ACC112 (cell line): ENCODE data around the gene RAB33A.

Experiments used
- H2AFZ ChIP-seq: fragments of 200-600 bp; sonication (generic); one replicate; pipeline ENCODE4 v1.6.0; 2017; ENCODE audit warnings: antibody characterized with exemption, low read length; ENCODE audit not compliant: unreplicated experiment
- H3K27ac ChIP-seq: fragments of 200-600 bp; sonication (generic); 2 replicates; pipeline ENCODE4 v1.5.1; 2014; ENCODE audit warnings: low read depth, mild to moderate bottlenecking, antibody characterized with exemption, low read length, moderate library complexity
- H3K27me3 ChIP-seq: fragments of 200-600 bp; sonication (generic); 2 replicates; pipeline ENCODE4 v1.6.1; 2014; ENCODE audit warnings: mild to moderate bottlenecking, antibody characterized with exemption, low read length, moderate library complexity, mixed read lengths; ENCODE audit not compliant: insufficient read depth
- H3K36me3 ChIP-seq: fragments of 200-600 bp; sonication (generic); 2 replicates; pipeline ENCODE4 v1.6.1; 2016; ENCODE audit warnings: mild to moderate bottlenecking, antibody characterized with exemption, low read length, moderate library complexity, mixed read lengths; ENCODE audit not compliant: insufficient read depth
- H3K4me1 ChIP-seq: fragments of 200-600 bp; sonication (generic); one replicate; pipeline ENCODE4 v1.6.1; 2016; ENCODE audit warnings: low read length, mixed read lengths; ENCODE audit not compliant: insufficient read depth, unreplicated experiment, control insufficient read depth
- H3K4me3 ChIP-seq: fragments of 200-600 bp; sonication (generic); 2 replicates; pipeline ENCODE4 v1.5.1; 2014; ENCODE audit warnings: mild to moderate bottlenecking, low read depth, low read length
- H3K79me2 ChIP-seq: fragments of 200-600 bp; sonication (generic); one replicate; pipeline ENCODE4 v1.6.0; 2016; ENCODE audit warnings: low read length; ENCODE audit not compliant: control insufficient read depth, unreplicated experiment, insufficient read depth

Gene RAB33A

GRCh38 chrX:130172127-130172845, 524 bp downstream of the RAB33A start:
- Histone ChIP-seq H2AFZ (peak overlapping the region; percentile 51), H3K4me1 (peaks cover 23% of the 10 kb centered on the region), H3K36me3 (no peaks in the 10 kb centered on the region), H3K27me3 (no peaks in the 10 kb centered on the region), H3K27ac (no peak overlapping the region), H3K4me3 (peak overlapping the region; percentile 71), H3K79me2 (no peaks in the 10 kb centered on the region)

DNA sequence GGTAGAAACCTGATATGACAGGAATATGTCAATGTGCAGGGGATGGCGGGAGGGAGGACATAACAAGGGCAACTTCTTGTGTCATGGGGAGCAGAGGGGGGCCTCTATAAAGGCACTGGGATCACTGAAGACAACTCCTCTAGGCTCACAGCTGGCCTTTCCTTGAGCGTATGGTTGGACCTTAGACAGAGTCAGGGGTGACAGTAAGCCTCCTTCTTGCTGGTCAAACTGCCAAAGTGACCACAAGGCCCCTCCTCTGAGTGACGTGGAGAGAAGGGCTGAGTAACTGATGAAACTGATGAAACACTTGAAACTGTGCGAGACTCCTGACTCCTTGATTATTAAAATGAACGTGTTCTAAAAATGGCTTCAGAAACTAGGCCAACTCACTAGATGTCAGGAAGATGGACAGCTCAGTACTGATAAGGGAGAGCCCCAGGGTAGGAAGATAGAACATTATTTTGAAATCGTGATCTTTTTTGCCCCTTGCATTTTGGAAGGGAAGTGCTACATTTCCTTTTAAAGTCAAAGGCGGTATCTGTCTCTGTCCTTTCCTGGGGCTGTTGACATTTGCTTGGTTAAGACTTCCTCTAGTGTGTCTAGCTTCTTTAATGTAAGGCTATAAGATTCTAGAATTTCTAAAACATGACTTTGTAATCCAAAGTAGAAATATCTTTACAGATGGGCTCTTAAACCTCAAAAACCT, 1.6 kb downstream of the RAB33A start:
- peak overlapping the region; percentile 53 for H3K4me3 ChIP-seq

GRCh38 chrX:130174045-130174704, 2.4 kb downstream of the RAB33A start:
- peaks cover 23% of the 10 kb centered on the region for H3K4me1 ChIP-seq
- no peaks in the 10 kb centered on the region for H3K36me3 ChIP-seq
- H2AFZ ChIP-seq = peak overlapping the region; percentile 68
- H3K4me3 ChIP-seq = no peak overlapping the region
- peak overlapping the region; percentile 94 for H3K27ac ChIP-seq
- no peaks in the 10 kb centered on the region for H3K27me3 ChIP-seq
- no peaks in the 10 kb centered on the region for H3K79me2 ChIP-seq

More for the DNA sequence above, 1.6 kb downstream of the RAB33A start:
- peaks cover 23% of the 10 kb centered on the region for H3K4me1 ChIP-seq
- peak overlapping the region; percentile 94 for H3K27ac ChIP-seq
- H2AFZ ChIP-seq = peak overlapping the region; percentile 95
- H3K36me3 ChIP-seq = no peaks in the 10 kb centered on the region
- no peaks in the 10 kb centered on the region for H3K27me3 ChIP-seq
- no peaks in the 10 kb centered on the region for H3K79me2 ChIP-seq

DNA sequence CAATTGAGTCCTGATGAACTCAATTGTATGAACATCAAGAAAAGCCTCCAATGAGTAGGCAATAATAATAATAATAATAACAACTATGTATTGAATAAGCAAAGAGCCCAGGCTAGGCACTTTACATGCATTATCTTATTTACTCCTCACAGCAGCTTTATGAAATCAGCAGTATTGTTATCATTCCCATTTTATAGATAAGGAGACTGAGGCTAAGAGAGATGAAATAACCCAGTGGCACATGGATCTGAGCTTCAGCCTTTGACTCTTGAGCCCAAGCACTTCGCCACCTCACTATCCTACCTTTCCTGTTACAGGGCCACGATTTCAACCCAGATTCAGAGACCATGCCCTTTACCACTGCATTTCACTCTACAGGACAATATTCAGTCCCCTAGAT, 3.2 kb downstream of the RAB33A start:
- no peak overlapping the region for H3K4me3 ChIP-seq
- H3K4me1 ChIP-seq = peaks cover 23% of the 10 kb centered on the region
- no peaks in the 10 kb centered on the region for H3K27me3 ChIP-seq
- H3K36me3 ChIP-seq = no peaks in the 10 kb centered on the region
- H2AFZ ChIP-seq = no peak overlapping the region
- no peak overlapping the region for H3K27ac ChIP-seq
- H3K79me2 ChIP-seq = no peaks in the 10 kb centered on the region

DNA sequence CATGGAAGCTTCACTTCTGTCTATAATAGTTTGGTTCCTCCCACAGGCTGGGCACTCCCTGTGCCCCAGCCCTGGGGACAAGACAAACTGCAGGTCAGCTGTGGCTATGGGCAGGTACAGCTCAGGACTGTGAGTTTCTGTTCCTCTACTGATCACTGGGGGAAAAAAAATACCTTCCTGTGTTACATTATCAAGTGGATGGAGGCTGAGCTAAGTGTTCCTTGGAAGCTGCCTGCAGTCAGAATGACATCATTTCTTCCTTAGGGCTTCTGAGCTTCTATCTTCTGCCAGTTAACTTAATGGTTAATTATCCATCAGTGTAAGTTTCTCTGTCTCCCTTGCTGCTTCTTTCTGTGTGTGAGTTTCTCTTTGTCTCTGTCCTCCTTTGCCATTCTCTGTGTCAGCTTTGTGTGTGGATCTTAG, 4.6 kb downstream of the RAB33A start:
- H3K4me3 ChIP-seq = no peak overlapping the region
- H3K4me1 ChIP-seq = peaks cover 23% of the 10 kb centered on the region
- H2AFZ ChIP-seq = no peak overlapping the region
- H3K36me3 ChIP-seq = no peaks in the 10 kb centered on the region
- H3K27me3 ChIP-seq = no peaks in the 10 kb centered on the region
- H3K79me2 ChIP-seq = no peaks in the 10 kb centered on the region
- no peak overlapping the region for H3K27ac ChIP-seq

DNA sequence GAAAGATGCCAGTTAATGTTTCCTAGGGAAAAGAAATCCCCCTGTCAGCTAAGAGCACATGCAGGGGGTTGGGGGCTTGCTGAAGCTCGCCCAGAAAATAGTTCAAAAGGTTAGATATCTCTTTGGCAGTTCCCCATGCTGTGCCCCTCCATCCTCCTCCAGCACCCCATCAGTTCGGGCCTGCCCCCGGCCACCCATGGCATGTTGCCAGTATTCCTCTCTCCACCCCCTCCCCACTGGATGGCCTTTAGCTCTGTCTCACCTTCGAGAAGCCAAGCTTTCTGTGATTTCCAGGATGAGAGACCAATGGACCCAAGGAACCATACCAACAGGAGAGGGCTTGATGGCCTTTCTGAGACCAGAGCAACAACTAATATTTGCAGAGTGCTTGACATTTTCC, 5.2 kb downstream of the RAB33A start:
- no peaks in the 10 kb centered on the region for H3K36me3 ChIP-seq
- no peaks in the 10 kb centered on the region for H3K79me2 ChIP-seq
- peaks cover 23% of the 10 kb centered on the region for H3K4me1 ChIP-seq
- H2AFZ ChIP-seq = no peak overlapping the region
- H3K27me3 ChIP-seq = no peaks in the 10 kb centered on the region
- no peak overlapping the region for H3K27ac ChIP-seq
- H3K4me3 ChIP-seq = no peak overlapping the region

- Histone ChIP-seq H3K27ac (no peak overlapping the region), H3K27me3 (no peaks in the 10 kb centered on the region), H3K36me3 (no peaks in the 10 kb centered on the region), H2AFZ (no peak overlapping the region), H3K79me2 (no peaks in the 10 kb centered on the region), H3K4me3 (no peak overlapping the region), H3K4me1 (peaks cover 6% of the 10 kb centered on the region)
These were observed 7.4 kb downstream of the RAB33A start for GRCh38 chrX:130179170-130179569.

DNA sequence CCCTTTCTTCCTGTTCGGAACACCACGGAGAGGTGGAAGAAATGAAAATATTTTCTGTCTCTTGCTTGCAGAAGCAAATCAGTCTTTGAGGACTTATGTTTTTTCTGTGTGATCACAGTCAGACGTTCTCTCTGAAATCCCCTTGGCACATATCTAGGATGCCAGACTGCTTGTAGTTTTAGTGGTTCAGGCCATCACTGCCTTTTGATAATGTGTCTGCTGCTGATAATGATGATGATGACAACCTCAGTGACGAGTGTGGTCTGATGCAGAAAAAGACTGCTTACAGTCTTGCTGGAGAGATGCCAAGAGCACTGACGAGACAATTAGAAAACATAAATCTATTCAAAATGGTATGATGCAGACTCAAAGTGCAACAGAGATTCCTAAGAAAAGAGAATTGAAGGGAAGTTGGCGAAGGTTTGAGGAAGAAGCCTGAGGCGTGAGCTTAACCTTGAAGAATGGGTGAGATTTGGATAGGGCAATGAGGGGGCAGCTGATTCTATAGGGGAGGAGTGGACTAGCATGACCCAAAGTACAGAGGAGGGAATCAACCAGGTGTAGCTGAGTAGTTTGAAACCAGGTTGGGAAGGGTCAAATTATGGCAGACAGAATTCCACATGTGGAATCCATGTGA, 7.9 kb downstream of the RAB33A start:
- Histone ChIP-seq H3K27me3 (no peaks in the 10 kb centered on the region), H3K27ac (no peak overlapping the region), H3K36me3 (no peaks in the 10 kb centered on the region), H3K4me1 (peaks cover under 1% of the 10 kb centered on the region), H3K4me3 (no peak overlapping the region), H2AFZ (no peak overlapping the region), H3K79me2 (no peaks in the 10 kb centered on the region)

- Histone ChIP-seq H3K27me3 (no peaks in the 10 kb centered on the region), H3K4me3 (no peak overlapping the region), H3K27ac (no peak overlapping the region), H3K79me2 (no peaks in the 10 kb centered on the region), H3K36me3 (no peaks in the 10 kb centered on the region), H3K4me1 (no peaks in the 10 kb centered on the region), H2AFZ (no peak overlapping the region)
These were observed 12.4 kb downstream of the RAB33A start for GRCh38 chrX:130184168-130184567.

DNA sequence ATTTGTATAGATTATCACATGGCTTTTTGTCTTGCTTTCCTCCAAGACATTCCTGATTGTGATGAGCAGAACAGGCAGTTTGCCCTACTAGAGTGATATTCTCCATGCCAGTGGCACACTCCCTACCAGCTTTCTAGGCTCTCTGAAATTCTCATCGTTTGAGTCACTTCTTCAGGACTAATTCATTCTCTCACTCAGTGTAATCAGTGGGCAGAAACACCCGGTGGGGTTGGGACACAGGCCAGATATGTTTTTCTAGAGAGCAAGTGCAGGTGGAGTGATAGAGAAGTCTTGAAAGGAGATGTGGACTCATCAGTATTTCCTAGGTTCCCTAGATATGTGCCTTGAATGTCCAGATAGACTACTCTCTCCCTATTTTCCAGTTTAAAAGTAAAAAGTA, 13.1 kb downstream of the RAB33A start:
- Histone ChIP-seq H3K27ac (no peak overlapping the region), H3K4me3 (no peak overlapping the region), H3K4me1 (no peaks in the 10 kb centered on the region), H3K27me3 (no peaks in the 10 kb centered on the region), H3K36me3 (no peaks in the 10 kb centered on the region), H3K79me2 (no peaks in the 10 kb centered on the region), H2AFZ (no peak overlapping the region)
